BLaER1 treated with 17β-estradiol and CSF1 and Interleukin-3, amounts not matched to agents 10 nM and 100 nM (cell line): ENCODE data around the gene CD48.

ENCODE experiments used
- H3K27ac ChIP-seq, 11 experiments: shearing (Covaris generic); formaldehyde crosslinking; 2 replicates each; pipeline ENCODE4 v1.8.1; 2022
- H3K27me3 ChIP-seq, 11 experiments: shearing (Covaris generic); formaldehyde crosslinking; 2 replicates each; pipeline ENCODE4 v1.8.1; 2022
- H3K36me3 ChIP-seq, 11 experiments: shearing (Covaris generic); formaldehyde crosslinking; 2 replicates each; pipeline ENCODE4 v1.8.1; 2022
- H3K4me1 ChIP-seq, 10 experiments: shearing (Covaris generic); formaldehyde crosslinking; 2 replicates each; pipeline ENCODE4 v1.8.1; 2022
- H3K4me2 ChIP-seq, 11 experiments: shearing (Covaris generic); formaldehyde crosslinking; 2 replicates each; pipeline ENCODE4 v1.8.1; 2022
- H3K4me3 ChIP-seq, 10 experiments: shearing (Covaris generic); formaldehyde crosslinking; 2 replicates each; pipeline ENCODE4 v1.8.1; 2022
- H3K9ac ChIP-seq, 11 experiments: shearing (Covaris generic); formaldehyde crosslinking; 2 replicates each; pipeline ENCODE4 v1.8.1; 2022
- H3K9me3 ChIP-seq, 11 experiments: shearing (Covaris generic); formaldehyde crosslinking; replicated peaks in 1 of 11; 2 replicates each; pipeline ENCODE4 v1.8.1; 2022
- H4K20me1 ChIP-seq, 11 experiments: shearing (Covaris generic); formaldehyde crosslinking; 2 replicates each; pipeline ENCODE4 v1.8.1; 2022
- Cebpa-rat ChIP-seq, 11 experiments: shearing (Covaris generic); IDR thresholded peaks; 2 replicates each; pipeline ENCODE4 v1.8.1; 2022

The CD48 gene

DNA sequence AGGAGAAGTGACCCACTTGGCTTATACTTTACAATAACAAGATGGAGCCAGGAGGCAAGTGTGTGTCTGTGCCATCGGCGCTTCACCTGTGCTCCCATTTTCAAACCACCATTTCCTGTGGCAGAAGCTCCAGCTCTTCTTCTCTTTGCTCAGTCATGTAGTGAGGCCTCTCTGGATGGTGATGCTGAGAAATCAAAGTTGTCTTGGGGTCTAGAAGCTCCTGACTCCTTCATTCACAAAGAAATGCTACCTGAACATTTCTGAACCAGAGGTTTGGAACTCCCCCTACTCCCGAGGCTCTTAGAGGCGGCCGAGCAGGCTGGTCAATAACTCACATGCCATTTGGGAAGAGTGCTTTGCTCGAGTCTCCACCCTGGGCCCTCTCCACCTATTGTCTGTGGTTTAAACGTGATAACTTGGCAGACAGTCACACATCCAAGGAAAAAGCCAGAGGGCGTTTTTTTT lies 82.8 kb downstream of the CD48 start:
- H3K9me3 ChIP-seq: no peaks in the 10 kb centered on the region
- H3K27me3 ChIP-seq: no peaks in the 10 kb centered on the region
- peak overlapping the region; percentile 62 to 82 (median 77); a peak in 21 of 22 replicates for H3K27ac ChIP-seq
- peak overlapping the region; percentile 34 to 75 (median 53); a peak in 18 of 22 replicates for H3K9ac ChIP-seq
- H3K4me3 ChIP-seq: peak overlapping the region in 5 of 10 experiments; percentile 13 to 42 (median 35); a peak in 4 of 20 replicates
- H3K36me3 ChIP-seq: peaks cover 0 to 54% (median 1%) of the 10 kb centered on the region in 11 experiments; a peak in 11 of 22 replicates
- no peaks in the 10 kb centered on the region for H4K20me1 ChIP-seq
- H3K4me1 ChIP-seq: peaks cover 98 to 100% (median 100%) of the 10 kb centered on the region in 10 experiments
- peak overlapping the region; percentile 66 to 95 (median 86) for H3K4me2 ChIP-seq
- no peak for TF ChIP-seq Cebpa-rat (IDR thresholded peaks at IDR 0.05)
